ENCODE results near the gene THOC2.

The THOC2 gene

GRCh38 chrX:123704781-123705180 is 28.1 kb downstream of the THOC2 start:
- no peak for TF ChIP-seq CTCF (IDR thresholded peaks at IDR 0.05; ENCODE audit: control insufficient read depth, extremely low read depth, insufficient read depth)
- DNase-seq (ENCODE audit: low read depth) = no peak
- no peak overlapping the region for H3K4me3 ChIP-seq (ENCODE audit: low read depth, low read length)

GRCh38 chrX:123698979-123699520 is 33.8 kb downstream of the THOC2 start:
- DNase-seq (ENCODE audit: low read depth) = no peak

GRCh38 chrX:123696334-123696733 is 36.5 kb downstream of the THOC2 start:
- H3K4me3 ChIP-seq (ENCODE audit: low read depth, low read length) = no peak overlapping the region
- no peak for DNase-seq (ENCODE audit: low read depth)
- no peak for TF ChIP-seq CTCF (IDR thresholded peaks at IDR 0.05; ENCODE audit: control insufficient read depth, extremely low read depth, insufficient read depth)

More at GRCh38 chrX:123698979-123699520, 33.8 kb downstream of the THOC2 start:
- H3K4me3 ChIP-seq (ENCODE audit: low read depth, low read length) = no peak overlapping the region
- no peak for TF ChIP-seq CTCF (IDR thresholded peaks at IDR 0.05; ENCODE audit: control insufficient read depth, extremely low read depth, insufficient read depth)

- TF ChIP-seq CTCF (IDR thresholded peaks at IDR 0.05; ENCODE audit: control insufficient read depth, extremely low read depth, insufficient read depth) = no peak
Observed at GRCh38 chrX:123695242-123695641, 37.6 kb downstream of the THOC2 start.

GRCh38 chrX:123691776-123692175 is 41.1 kb downstream of the THOC2 start:
- no peak overlapping the region for H3K4me3 ChIP-seq (ENCODE audit: low read depth, low read length)
- DNase-seq (ENCODE audit: low read depth) = no peak
- no peak for TF ChIP-seq CTCF (IDR thresholded peaks at IDR 0.05; ENCODE audit: control insufficient read depth, extremely low read depth, insufficient read depth)

More at GRCh38 chrX:123695242-123695641, 37.6 kb downstream of the THOC2 start:
- DNase-seq (ENCODE audit: low read depth) = no peak
- H3K4me3 ChIP-seq (ENCODE audit: low read depth, low read length) = no peak overlapping the region

- no peak for TF ChIP-seq CTCF (IDR thresholded peaks at IDR 0.05; ENCODE audit: control insufficient read depth, extremely low read depth, insufficient read depth)
- no peak overlapping the region for H3K4me3 ChIP-seq (ENCODE audit: low read depth, low read length)
- no peak for DNase-seq (ENCODE audit: low read depth)
Observed at GRCh38 chrX:123688524-123688923, 44.3 kb downstream of the THOC2 start.

GRCh38 chrX:123685232-123685631 is 47.6 kb downstream of the THOC2 start:
- H3K4me3 ChIP-seq (ENCODE audit: low read depth, low read length) = no peak overlapping the region
- no peak for TF ChIP-seq CTCF (IDR thresholded peaks at IDR 0.05; ENCODE audit: control insufficient read depth, extremely low read depth, insufficient read depth)
- no peak for DNase-seq (ENCODE audit: low read depth)

Data from LNCaP clone FGC (cell line).